Uterus (tissue), 2 donors: ENCODE measurements around the gene RASAL2.

ENCODE experiments used
- CTCF ChIP-seq, 4 experiments: fragments of 200-600 bp in 2 of 4; fragments of 450-650 bp in 2 of 4; sonication (generic) in 2 of 4; IDR thresholded peaks; one replicate each; pipeline ENCODE4 v1.5.1; 2016 to 2019; ENCODE audit warnings: antibody characterized with exemption in 4 of 4, mild to moderate bottlenecking in 2 of 4, moderate library complexity in 1 of 4
- POLR2A ChIP-seq, 2 donors: fragments of 450-650 bp; IDR thresholded peaks; one replicate each; pipeline ENCODE4 v1.6.1; 2016; ENCODE audit warnings: antibody characterized with exemption in 2 of 2, mild to moderate bottlenecking in 1 of 2, moderate library complexity in 1 of 2

- no peak for TF ChIP-seq CTCF (IDR thresholded peaks at IDR 0.05)
- no peak for TF ChIP-seq POLR2A (IDR thresholded peaks at IDR 0.05)
Measured at GRCh38 chr1:178107823-178108222, 13.9 kb downstream of the RASAL2 start.
